GM13977 (cell line): ENCODE results near the gene CACNA1G.

Source experiments
- DNase-seq: peaks from one replicate; pipeline ENCODE4 v3.0.0; 2012; ENCODE audit warnings: low spot score
- CTCF ChIP-seq: IDR thresholded peaks from 2 replicates; pipeline ENCODE4 v1.5.1; 2012; ENCODE audit warnings: mild to moderate bottlenecking, control low read depth; ENCODE audit not compliant: insufficient read depth; ENCODE audit errors: extremely low read depth, missing control alignments
- in situ Hi-C: fragments of 300-500 bp; cut with MboI; formaldehyde crosslinking; loops from one replicate; pipeline ENCODE4 v1.12.0; 2022; ENCODE audit warnings: low sequenced_read_pairs, low pct_unique_long_range_greater_than_20kb, mixed read lengths, inconsistent platforms; ENCODE audit not compliant: unreplicated experiment

The CACNA1G gene

GRCh38 chr17:50584116-50584515 is 23.6 kb downstream of the CACNA1G start:
- DNase-seq = no peak
- no peak for TF ChIP-seq CTCF

GRCh38 chr17:50584749-50585148 is 24.2 kb downstream of the CACNA1G start:
- in situ Hi-C loops = no loop called here
- TF ChIP-seq CTCF = no peak
- no peak for DNase-seq

More at GRCh38 chr17:50584116-50584515, 23.6 kb downstream of the CACNA1G start:
- in situ Hi-C loops = no loop called here

- no peak for TF ChIP-seq CTCF
- DNase-seq = no peak
- in situ Hi-C loops = no loop called here
Observed at GRCh38 chr17:50585346-50585745, 24.8 kb downstream of the CACNA1G start.

- DNase-seq = no peak
- TF ChIP-seq CTCF = no peak
- in situ Hi-C loops = no loop called here
Observed at GRCh38 chr17:50585891-50586290, 25.4 kb downstream of the CACNA1G start.

GRCh38 chr17:50586421-50587247 is 26.1 kb downstream of the CACNA1G start:
- no peak for TF ChIP-seq CTCF
- no peak for DNase-seq
- in situ Hi-C loops = no loop called here

GRCh38 chr17:50587571-50587970 is 27.1 kb downstream of the CACNA1G start:
- DNase-seq = no peak
- in situ Hi-C loops = no loop called here
- TF ChIP-seq CTCF = no peak
